GM19397 (cell line): ENCODE data around the gene PMF1.

Experiments
- ATAC-seq: cut with Tn5 transposase; IDR thresholded peaks from one replicate; pipeline ENCODE4 v1.9.1; 2021; ENCODE audit warnings: mild to moderate bottlenecking, moderate library complexity; ENCODE audit not compliant: unreplicated experiment

Gene PMF1

GRCh38 chr1:156233426-156234127 lies 20.8 kb downstream of the PMF1 start:
- no peak for ATAC-seq

- ATAC-seq: no peak
Measured at GRCh38 chr1:156236164-156236563, 23.4 kb downstream of the PMF1 start.

GRCh38 chr1:156238248-156238647 lies 25.4 kb downstream of the PMF1 start:
- no peak for ATAC-seq

GRCh38 chr1:156241311-156241811 lies 28.6 kb downstream of the PMF1 start:
- ATAC-seq: no peak

GRCh38 chr1:156241926-156242325 lies 29.1 kb downstream of the PMF1 start, which contains the start of gene BGLAP:
TSS of gene BGLAP (plus strand) at chr1:156242184. CDS start at chr1:156242232, 48 bp downstream.
- ATAC-seq: no peak

- no peak for ATAC-seq
Measured at GRCh38 chr1:156242738-156243137, 29.9 kb downstream of the PMF1 start.

GRCh38 chr1:156244126-156244525 lies 31.3 kb downstream of the PMF1 start:
- ATAC-seq: no peak

GRCh38 chr1:156244712-156245111 lies 31.9 kb downstream of the PMF1 start:
- ATAC-seq: no peak

GRCh38 chr1:156245451-156246232 lies 32.8 kb downstream of the PMF1 start:
- no peak for ATAC-seq

GRCh38 chr1:156246241-156246780 lies 33.5 kb downstream of the PMF1 start:
- no peak for ATAC-seq

- no peak for ATAC-seq
Measured at GRCh38 chr1:156246781-156247459, 34.1 kb downstream of the PMF1 start.

GRCh38 chr1:156247460-156248322 lies 34.9 kb downstream of the PMF1 start, which contains the start of gene PAQR6:
TSS of gene PAQR6 (minus strand) at chr1:156248056. CDS start at chr1:156246731, 1,325 bp downstream.
- no peak for ATAC-seq

GRCh38 chr1:156248323-156248683 lies 35.5 kb downstream of the PMF1 start:
- no peak for ATAC-seq

GRCh38 chr1:156249593-156249992 lies 36.8 kb downstream of the PMF1 start:
- ATAC-seq: no peak

- ATAC-seq: no peak
Measured at GRCh38 chr1:156251527-156251926, 38.7 kb downstream of the PMF1 start.

- no peak for ATAC-seq
Measured at GRCh38 chr1:156253634-156254033, 40.8 kb downstream of the PMF1 start.

- ATAC-seq: no peak
Measured at GRCh38 chr1:156257711-156258110, 44.9 kb downstream of the PMF1 start.

GRCh38 chr1:156258859-156259258 lies 46.1 kb downstream of the PMF1 start:
- no peak for ATAC-seq

- ATAC-seq: no peak
Measured at GRCh38 chr1:156259805-156260204, 47.0 kb downstream of the PMF1 start.

- no peak for ATAC-seq
Measured at GRCh38 chr1:156260896-156261295, 48.1 kb downstream of the PMF1 start.
